HUDEP-2 (cell line): ENCODE measurements around the gene TFEB.

Experiments
- DNase-seq, 76 experiments: peaks; one replicate each; lab custom pipeline; 2025; ENCODE audit not compliant: unreplicated experiment in 76 of 76; lab: John Stamatoyannopoulos, UW

TFEB gene

DNA sequence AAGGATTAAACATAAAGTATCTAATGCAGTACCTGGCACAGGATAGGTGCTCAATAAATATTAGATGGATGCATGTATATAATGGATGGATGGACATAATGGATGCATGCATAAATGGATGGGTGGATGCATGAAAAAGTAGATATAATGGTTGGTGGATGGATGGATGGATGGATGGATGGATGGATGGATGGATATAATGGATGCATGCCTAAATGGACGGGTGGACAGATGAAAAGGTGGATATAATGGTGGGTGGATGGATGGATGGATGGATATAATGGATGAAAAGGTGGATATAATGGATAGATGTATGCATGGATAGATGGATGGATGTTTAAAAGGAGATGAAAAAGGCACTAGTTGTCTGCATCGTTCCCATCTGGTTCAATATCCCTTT, 26.0 kb downstream of the TFEB start:
- no peak for DNase-seq

DNA sequence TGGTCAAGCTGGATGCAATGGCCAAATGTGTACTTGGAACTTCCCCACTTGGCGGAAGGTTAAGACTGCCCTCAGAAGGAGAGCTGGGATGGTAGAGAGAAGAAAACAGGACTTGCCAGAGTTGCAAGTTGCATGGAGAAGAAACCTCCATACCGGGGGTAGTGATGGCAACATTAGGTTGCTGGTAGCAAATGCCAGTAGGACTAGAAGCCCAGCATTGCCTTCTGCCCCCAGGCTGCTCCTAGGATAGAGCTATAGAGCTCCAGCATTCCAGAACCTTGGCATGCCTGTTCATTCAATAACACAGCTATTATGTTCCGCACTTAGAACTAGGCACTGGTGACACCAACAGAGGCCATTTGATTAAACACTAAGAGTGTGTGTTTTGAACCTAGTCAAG, 26.6 kb downstream of the TFEB start:
- DNase-seq = no peak

DNA sequence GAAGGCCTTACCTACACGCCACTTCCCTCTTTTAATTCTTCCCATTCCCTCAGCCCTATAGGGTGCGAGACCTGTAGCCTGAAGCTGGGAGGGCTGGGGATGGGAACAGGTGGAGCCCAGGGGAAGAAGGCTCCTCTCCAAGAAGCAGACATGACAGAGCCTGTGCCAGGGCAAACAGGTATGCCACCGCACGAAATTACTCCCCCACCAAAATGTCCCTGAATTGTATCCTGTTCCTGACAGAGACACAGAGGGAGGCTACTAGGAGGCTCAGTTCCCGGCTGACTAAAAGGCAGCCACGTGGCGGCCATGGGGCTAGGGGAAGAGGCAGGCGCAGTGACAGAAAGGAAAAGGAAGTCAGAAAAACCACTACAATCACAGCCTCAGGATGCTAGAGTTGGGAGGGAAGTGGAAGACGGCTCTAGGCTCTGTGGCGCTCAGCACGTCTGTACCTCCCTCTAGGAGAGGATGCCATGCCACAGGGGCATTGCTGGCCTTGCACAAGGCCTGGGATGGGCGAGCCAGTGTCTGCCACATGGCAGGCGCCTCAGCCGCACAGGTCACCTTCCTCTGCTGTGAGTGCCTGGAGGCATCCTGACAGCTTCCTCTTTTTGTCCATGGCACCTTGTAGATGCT, 27.7 kb downstream of the TFEB start:
- DNase-seq = no peak

DNA sequence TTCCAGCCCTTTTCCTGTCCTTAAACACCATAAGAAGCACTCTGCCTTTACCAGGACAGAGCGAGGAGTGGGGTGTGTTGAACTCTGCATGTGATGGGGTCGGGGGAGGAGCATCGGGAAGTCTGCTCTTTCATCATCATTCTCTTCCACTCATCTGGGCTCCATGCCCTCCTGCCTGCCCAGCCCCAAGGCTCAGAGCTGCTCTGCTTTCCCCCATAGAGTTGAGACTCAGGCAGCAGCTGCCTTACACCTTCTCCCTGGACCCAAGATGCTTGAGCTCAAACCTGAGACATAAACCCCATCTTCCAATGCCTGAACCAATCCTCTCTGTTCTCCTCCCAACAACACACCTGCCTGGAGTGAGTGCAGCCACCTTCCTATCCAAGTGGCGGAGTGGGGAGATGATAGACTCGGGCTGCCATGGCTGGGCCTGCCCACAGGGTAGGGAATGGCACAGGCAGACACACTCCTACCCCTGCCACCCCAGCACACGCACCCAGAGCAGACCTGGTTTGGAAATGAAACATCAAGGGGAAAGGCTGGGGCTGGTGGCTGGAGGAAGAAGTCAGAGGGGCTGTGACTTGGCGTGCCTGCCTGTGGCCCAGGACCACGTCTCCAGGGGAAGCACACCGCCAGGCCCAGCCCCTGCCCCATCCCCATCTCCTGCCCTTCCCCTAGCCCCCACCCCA, 28.4 kb downstream of the TFEB start:
- DNase-seq = no peak

DNA sequence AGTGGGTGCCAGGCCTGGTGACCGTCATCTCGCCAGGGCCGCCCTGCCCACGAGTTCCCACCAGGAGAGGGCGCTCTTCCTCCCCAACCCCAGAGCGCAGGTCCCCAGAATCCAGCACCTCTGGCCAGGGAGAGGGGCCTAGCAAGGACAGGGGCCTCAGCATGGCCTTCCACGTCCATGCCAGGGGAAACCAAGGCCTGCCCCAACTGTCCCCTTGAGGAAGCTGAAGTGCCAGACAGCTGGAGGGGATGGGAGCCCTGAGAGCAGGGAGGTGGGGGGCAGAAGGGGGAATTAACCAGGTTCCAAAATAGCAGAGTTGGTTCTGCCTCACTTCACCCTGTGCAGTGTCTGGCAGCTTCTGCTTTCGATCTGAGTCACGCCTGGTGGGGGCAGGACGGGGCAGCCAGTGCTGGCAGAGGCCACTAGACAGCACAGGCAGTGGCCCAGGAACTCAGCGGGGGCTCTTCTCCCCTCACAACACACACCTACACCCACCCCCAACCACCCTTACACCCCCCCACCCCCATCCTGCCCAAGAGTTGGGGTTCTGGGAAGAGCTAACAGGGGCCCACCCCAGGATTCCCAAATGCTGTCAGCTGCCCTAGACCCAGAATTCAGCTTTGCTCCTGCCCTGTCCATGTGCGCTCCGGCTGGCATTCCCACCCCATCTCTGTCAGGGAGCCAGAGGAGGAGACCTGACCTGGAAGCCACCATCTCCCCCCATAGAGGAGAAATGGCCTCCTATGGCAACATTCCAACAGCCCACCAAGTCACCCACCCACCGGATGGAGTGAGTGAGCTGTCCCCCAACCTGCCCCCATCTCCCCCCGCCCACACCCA, 29.2 kb downstream of the TFEB start:
- DNase-seq = peak in 61 of 76 experiments; percentile 10 to 71 (median 49)

DNA sequence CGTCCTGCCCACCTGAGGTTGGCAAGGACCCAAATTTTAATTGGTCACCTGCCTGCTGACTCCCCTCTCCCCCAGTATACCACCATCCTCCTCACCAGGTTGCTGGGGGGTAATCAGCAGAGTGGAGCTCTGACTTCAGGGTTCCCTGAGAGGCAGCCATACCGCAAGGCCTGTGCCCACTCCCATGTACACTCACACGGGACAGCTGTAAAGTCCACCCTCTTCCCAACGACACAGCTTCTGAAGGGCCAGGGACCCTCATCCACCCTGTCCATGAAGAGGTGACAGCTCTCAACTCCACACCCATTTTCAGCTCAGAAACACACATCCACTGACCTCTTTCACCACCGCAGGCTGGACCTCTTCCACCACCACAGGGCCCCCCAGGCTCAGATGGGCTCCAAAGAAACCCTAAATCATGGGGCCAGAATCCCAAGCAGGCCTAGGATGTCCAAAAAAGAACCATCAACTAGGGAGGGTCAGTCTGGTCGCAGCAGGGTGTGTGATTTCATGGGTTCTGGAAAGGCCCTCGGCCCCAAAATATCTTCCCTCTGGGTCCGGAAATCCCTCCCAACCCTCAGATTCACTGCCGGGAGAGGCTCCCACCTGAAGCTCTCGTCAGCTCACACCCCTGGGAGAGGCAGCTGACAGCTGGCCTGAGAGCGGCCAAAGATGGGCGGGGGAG, 30.0 kb downstream of the TFEB start:
- DNase-seq = no peak

DNA sequence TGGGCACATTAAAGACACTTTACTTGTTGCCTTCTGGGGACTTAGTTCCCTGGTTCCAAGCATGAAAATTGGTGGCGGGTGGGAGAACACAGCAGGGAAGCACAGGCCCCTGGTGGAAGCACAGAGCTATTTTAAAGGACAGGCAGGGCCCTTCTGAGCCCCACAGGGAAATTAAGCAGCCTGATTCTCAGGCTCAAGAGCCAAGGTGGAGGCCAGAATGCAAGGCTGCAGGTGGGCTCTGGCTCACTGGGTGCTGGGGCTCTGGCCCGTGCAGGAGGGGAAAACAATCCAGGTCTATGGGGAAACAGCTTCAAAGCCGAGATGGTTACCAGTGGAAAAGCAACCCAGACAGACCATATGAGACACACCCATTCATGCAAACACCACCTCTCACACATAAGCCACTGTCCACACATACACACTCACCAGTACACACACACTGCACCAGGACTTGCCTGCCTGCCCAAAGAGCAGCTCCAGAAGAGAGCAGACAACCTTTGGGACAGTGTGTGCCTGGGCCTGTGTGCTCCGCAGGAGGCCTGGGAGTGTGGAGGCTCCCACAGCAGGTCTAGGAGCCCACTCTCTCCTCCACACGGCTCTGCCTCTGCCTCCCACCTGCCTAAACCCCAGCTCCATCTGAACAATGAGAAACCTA, 30.6 kb downstream of the TFEB start:
- no peak for DNase-seq

DNA sequence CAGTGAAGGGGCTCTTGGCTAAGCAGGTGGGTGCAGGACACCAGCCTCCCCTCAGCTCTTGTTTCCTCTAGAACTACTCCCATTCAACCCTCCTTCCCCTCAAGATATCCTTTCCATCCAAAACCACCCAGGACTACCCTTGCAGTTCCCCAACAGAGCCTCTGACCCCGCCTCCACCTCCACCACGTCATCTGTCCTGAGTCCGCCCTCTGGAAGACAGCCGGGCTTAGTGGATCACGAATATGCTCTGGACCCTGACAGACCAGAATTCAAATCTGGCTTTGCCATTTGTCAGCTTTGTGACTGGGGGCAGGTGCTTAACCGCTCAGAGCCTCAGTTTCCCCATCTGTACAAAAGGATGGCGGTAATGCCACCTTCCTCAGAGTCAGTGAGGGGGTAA, 31.4 kb downstream of the TFEB start:
- peak in 1 of 76 experiments; percentile 4 for DNase-seq

DNA sequence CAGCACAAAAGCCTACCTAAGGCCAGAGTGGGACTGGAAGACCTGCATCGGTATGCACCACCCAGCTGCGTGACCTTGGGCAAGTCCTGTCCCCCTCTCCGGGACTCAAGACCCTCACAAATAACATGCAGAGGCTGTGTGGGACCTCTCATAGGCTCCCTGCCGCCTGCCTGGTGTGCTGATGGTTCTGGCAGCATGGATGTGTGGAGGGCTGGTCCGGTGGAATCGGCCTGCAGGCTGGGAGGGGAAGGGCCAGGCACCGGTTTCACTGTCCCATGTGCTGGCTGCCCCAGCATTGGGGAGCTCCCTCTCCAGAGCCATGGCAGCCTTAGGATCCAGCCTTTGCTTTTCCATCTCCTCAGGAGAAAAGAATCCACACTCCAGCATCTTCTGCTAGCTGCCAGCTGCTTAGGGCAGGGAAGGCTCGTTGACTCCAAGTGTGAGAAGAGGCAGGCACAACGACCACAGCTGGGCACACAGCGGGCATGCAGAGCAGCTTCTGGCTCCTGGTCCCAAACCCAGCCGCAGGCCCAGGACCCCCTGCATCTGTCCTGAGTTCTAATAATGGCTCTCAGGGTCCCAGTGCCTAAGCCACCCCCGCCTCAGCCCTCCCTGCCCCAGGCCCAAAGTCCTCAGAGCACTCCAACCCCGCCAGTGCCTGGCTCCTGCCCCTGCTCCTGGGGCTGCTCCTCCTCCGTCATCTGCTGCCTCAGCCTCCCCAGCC, 32.5 kb downstream of the TFEB start:
- DNase-seq = no peak

DNA sequence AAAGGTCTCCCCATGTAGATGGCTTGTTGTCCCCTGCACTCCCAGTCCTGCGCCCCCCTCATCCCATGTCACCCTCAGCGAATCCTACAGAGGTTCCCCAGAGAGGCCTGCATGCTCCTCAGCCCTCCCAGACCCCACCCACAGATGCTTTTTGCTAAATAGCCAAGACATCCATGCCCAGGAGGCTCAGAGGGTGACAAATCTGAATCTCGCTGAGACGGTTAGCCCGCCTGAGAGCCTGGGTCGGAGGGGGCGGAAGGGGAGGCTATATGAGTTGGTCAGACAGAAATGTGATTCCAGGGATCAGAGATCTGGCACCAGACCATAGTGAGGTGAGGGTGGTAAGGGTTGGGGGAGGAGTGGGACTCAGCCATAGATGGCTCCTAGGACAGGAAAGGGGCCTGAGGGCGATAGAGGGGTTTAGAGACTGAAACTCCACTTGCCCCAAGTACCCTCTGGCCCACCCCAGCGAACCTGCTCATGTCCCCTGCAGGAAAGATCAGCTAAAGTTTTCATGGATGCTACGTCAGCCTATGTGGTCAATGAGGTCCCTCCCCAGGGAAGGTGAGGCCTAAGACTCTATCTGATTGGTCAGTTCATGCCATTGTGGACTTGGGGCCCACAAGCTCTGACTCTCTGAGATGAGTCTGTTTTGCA, 33.2 kb downstream of the TFEB start:
- DNase-seq = no peak

DNA sequence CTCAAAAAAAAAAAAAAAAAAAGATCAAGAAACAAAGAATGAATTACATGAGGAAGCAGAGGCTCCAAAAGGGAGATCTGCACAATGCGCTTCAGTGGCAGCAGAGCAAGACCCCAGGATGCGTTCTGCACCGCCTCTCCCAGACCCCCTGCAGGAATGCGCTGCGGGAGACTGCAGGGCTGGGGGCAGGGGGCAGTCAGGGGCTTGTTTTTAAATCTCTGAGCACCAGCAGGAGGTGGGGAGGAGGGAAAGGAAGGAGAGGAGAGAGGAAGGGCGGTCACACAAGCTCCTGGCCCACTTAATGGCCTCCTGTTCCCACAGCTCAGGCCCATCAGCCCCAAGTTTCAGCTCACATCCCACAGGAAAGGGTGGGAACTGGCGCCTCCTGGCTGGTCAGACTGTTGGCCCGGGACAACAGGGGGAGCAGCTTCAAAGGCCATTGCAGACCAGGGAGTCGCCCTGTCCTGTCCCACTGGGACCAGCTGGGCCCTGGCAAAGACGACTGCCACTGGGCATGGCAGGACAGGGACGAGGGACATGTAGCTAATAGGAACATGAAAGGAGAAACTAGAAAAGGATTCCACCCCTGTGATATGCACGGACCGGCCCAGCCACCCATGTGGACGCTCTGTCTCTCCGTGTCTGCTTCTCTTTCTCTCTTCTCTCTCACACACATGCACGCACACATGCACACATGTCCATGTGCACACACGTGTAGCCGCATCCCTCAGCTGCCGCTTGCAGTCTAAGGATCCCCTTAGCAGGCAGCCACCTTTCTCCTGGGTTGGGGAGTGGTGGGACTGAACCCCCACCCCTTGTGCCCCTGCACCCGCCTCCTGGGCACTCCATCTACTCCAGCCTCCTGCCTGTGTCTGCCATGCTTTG, 34.7 kb downstream of the TFEB start:
- DNase-seq = no peak

DNA sequence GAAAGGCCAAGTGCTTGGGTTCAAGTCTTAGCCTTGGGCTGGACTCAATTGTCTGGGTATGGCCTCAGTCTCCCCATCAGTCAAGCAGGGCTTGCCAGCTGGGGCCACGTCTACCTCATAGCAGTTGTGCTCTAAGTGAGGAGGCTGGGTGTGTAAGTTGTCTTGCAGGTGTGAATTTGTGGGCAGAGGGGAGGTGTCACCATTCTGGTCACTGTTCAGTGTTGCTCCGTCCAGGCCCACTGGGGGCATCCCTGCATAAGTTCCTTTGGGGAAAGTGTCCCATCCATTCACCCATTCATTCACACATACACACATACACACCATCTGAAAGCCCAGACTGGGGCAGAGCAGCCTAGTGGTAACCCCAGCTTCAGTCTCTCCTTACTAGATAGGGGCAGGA, 36.3 kb downstream of the TFEB start:
- no peak for DNase-seq

DNA sequence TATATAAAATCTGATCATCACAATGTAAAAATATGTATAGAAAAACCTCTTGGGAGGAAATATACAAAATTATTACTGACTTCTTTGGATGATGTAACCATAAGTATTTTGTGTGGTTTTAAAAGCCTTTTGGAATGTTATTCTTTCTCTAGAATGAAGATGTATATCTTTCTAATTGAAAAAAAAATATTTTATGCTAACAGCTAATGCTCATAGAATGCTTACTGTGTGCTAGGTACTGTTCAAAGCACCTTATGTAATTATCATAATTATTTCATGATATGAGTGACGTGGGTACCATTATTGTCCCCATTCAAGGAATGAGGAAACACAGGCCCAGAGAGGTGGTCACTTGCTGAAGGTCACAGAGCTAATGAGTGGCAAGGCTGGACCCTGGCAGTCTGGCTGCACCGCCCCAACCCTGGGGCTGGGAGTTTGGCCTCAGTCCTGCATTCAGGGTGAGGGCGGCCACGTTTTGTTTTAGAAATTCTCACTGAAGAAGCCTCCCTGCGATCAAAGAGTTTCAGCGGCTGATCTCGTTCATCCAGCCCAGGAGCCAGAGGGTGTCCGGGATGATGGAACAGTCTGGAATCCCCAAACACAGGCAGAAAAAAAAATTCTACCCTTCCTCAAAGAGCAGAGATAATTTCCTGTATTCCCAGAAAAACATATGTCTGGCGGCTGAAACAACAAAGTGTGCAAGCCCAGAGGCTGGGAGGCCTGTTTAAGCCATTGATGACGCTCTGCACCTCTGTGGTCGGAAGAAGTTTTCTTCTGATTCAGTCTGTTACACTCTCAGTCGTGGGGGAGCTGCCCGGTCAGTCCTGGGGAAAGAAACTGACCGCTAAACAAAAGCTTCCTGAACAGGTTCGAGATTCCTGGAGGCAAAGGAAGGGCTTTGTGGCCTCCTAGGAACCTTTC, 37.3 kb downstream of the TFEB start:
- no peak for DNase-seq

DNA sequence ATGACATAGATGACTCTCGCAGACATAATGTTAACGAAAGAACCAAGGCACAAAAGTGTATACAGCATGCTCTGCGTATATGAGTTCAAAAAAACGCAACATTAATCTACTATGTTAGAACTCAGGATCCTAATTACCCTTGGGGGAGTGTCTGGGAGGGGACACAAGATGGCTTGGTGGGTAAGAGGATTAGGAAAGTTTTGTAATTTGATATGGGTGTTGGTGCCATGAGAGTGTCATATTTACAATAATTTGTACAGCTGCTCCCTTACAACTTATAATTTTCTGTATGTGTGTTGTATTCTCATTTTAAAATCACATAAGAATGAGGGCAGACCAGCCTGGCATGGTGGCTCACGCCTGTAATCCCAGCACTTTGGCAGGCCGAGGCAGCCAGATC, 38.6 kb downstream of the TFEB start:
- no peak for DNase-seq

DNA sequence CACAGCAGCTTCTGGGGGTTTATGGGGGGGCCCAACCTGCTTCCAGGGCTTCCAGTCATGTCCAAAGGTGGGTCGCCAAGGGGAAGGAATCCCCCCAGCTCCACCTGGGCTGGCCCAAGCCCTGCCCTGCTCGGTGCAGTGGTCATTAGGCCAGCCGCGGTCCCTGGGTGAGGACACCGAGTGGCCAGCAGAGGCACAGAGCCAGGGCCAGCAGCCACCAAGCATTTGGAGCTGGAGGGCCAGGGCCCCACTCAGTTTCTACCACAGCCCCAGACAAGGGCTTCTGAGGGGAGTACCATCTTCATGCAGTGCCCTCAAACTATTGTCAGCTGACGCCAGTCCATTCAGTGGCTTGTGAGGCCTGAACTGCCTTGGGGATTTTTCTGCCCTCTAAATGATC, 39.6 kb downstream of the TFEB start:
- no peak for DNase-seq

DNA sequence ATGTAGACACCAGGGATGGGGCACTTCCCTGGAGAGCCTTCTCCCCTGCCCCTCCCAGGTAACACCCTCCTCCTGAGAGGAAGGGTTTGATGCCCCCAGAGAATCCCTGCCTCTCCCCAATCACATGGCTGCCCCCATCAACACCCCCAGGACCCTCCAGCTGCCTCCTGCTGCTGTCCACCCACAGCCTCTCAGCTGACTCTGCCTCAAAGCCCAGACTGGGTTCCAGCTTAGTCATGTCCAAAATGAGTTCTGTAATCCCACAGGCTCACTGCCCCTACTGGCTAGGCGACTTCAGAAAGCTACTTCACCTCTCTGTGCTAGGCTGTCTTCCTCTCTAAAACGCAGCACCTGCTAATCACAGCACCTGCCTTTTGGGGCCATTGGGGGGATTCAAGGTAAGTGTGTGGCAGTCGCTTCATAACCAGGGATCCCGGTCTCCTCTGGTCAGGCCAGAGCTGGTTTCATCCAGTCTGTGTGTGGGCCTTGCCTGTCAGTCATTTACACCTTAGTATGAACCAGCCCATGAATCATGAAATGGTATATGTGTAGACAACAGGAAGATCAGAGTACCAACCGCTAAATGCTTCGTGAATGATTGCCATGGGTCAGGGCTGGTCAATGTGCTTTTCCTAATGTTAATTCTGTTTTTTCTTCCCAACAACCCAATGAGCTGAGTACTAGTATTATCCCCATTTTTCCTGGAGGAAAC, 40.4 kb downstream of the TFEB start:
- DNase-seq = no peak
